Measurements from ENCODE around the gene TUBG1. TPM values are rescaled to one million over a fixed set of nuclear protein-coding genes. Genes with fewer than 3 reads are reported as not detected.

Gene TUBG1
- total RNA-seq, 1 donor from 2014 or later: 45.7 TPM

DNA sequence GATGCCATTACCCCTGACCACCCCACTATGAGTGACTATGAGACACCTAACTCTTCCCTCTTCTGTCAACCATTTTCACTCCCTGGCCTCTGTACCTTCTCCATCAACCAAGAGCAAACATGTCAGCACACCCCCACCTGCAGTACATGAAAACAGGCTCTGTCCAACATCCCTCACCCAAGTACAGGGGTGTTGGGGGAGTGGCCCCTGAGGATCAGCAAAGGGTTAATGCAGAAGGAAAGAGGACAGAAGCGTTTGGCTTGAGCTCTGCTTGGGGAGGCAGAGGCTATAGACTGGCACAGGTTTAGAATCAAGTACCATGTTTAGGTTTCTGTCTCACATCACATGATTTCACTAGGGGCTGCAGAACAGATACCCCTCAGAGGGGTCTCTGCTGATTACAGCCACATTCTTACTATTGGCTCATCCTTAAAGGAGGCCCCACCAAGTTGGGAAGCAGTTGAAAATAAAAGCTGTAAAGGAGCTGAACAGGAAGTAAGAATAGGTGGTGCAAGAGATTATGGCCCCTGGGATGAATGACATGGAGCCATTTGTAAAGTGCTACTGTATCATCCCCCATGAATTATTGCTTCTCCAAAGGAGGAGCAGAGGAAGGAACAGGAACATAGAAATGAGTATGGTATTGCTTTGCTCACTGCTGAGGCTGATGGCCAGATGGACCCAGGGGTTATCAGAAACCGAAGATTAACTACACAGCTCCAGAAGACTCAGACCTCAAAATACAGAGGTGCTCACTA is 29.5 kb upstream of the TUBG1 start:
- no peak overlapping the region for H3K27ac Mint-ChIP-seq
- Histone ChIP-seq H3K4me1 (peaks cover 14% of the 10 kb centered on the region), H4K20me1 (ENCODE audit: low read depth) (peaks cover 6% of the 10 kb centered on the region), H3K36me3 (no peaks in the 10 kb centered on the region), H3F3A (ENCODE audit: low read depth) (peaks cover 28% of the 10 kb centered on the region), H3K4me3 (no peak overlapping the region), H3K27ac (no peak overlapping the region), H3K79me2 (ENCODE audit: low read depth) (peaks cover 25% of the 10 kb centered on the region), H2AFZ (replicated peaks) (no peak overlapping the region), H3K4me2 (no peak overlapping the region), H3K9me3 (ENCODE audit: low read depth) (no peaks in the 10 kb centered on the region), H3K27me3 (no peaks in the 10 kb centered on the region), H3K9ac (no peak overlapping the region)
- no peak for DNase-seq (ENCODE audit: low spot score)
- no peaks in the 10 kb centered on the region for H3K9me3 Mint-ChIP-seq
- peaks cover 25% of the 10 kb centered on the region for H3K36me3 Mint-ChIP-seq
- H3K4me1 Mint-ChIP-seq: peaks cover 28% of the 10 kb centered on the region
- peak overlapping the region; percentile 75 for H3K4me3 Mint-ChIP-seq
- peaks cover 6% of the 10 kb centered on the region for H3K27me3 Mint-ChIP-seq (ENCODE audit: insufficient read depth, low read depth)
- no peak for TF ChIP-seq EZH2 (IDR thresholded peaks at IDR 0.05)
- TF ChIP-seq, protein P1, sequence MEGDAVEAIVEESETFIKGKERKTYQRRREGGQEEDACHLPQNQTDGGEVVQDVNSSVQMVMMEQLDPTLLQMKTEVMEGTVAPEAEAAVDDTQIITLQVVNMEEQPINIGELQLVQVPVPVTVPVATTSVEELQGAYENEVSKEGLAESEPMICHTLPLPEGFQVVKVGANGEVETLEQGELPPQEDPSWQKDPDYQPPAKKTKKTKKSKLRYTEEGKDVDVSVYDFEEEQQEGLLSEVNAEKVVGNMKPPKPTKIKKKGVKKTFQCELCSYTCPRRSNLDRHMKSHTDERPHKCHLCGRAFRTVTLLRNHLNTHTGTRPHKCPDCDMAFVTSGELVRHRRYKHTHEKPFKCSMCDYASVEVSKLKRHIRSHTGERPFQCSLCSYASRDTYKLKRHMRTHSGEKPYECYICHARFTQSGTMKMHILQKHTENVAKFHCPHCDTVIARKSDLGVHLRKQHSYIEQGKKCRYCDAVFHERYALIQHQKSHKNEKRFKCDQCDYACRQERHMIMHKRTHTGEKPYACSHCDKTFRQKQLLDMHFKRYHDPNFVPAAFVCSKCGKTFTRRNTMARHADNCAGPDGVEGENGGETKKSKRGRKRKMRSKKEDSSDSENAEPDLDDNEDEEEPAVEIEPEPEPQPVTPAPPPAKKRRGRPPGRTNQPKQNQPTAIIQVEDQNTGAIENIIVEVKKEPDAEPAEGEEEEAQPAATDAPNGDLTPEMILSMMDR (IDR thresholded peaks at IDR 0.05): no peak
- TF ChIP-seq EZH2phosphoT487 (IDR thresholded peaks at IDR 0.05): no peak

DNA sequence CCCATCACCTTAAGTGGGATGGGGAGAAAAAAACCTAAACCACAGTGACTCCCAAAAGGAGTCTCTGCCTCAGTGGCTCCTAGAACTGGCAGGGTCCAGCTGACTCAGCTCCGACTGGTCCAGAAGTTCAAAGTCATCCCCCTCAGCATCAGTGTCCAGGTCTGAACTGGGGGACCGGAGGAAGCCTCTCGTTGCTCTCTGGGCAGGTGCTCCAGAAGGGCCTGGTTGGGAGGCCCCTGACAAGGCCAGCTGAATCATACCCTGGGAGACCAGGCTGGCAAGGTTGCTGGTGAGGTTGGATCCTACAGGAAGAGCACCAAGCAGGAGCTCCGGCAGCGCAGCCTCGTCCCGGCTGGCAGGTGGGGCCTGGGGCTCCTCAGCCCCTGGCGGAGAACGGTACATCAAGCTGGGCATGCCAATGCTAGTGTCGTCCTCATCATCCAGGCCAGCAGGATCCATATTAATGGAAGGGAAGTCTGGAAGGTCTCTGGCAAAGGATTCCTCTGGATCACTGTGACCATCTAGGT is 27.7 kb upstream of the TUBG1 start:
- no peak for DNase-seq (ENCODE audit: low spot score)
- H4K20me1 ChIP-seq (ENCODE audit: low read depth): peaks cover 6% of the 10 kb centered on the region
- H3K4me3 Mint-ChIP-seq: no peak overlapping the region
- H3K27me3 Mint-ChIP-seq (ENCODE audit: insufficient read depth, low read depth): peaks cover 3% of the 10 kb centered on the region
- H3K79me2 ChIP-seq (ENCODE audit: low read depth): peaks cover 6% of the 10 kb centered on the region
- H3K36me3 Mint-ChIP-seq: peaks cover 22% of the 10 kb centered on the region
- TF ChIP-seq EZH2 (IDR thresholded peaks at IDR 0.05): no peak
- no peaks in the 10 kb centered on the region for H3K27me3 ChIP-seq
- H3F3A ChIP-seq (ENCODE audit: low read depth): peaks cover 27% of the 10 kb centered on the region
- no peaks in the 10 kb centered on the region for H3K9me3 ChIP-seq (ENCODE audit: low read depth)
- H3K27ac Mint-ChIP-seq: no peak overlapping the region
- no peaks in the 10 kb centered on the region for H3K36me3 ChIP-seq
- H3K4me1 ChIP-seq: peaks cover 5% of the 10 kb centered on the region
- H2AFZ ChIP-seq (replicated peaks): no peak overlapping the region
- H3K9ac ChIP-seq: no peak overlapping the region
- no peak overlapping the region for H3K27ac ChIP-seq
- no peaks in the 10 kb centered on the region for H3K9me3 Mint-ChIP-seq
- H3K4me3 ChIP-seq: no peak overlapping the region
- H3K4me1 Mint-ChIP-seq: peaks cover 15% of the 10 kb centered on the region
- no peak overlapping the region for H3K4me2 ChIP-seq

DNA sequence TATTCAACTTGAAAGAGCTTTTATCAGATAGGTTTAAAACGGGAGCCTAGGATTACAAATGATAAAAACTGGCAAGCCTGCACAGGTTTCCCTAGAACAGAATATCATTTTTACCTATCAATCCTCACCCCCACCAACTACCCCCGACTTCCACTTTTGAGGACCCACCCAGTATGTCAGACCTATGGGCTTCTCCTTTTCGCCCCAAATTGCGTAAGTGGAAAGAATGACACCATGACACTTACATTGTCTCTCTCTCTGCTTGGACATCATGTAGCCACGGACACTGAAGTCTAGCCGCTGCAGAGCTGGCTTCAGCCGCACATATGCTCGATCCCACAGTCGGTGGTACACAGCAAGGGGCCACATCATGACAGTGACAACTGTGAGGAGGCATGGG is 24.6 kb upstream of the TUBG1 start:
- H3K79me2 ChIP-seq (ENCODE audit: low read depth): no peaks in the 10 kb centered on the region
- H4K20me1 ChIP-seq (ENCODE audit: low read depth): peaks cover 2% of the 10 kb centered on the region
- H3K36me3 ChIP-seq: no peaks in the 10 kb centered on the region
- H3K27ac Mint-ChIP-seq: peak overlapping the region; percentile 31
- H3K9me3 ChIP-seq (ENCODE audit: low read depth): no peaks in the 10 kb centered on the region
- DNase-seq (ENCODE audit: low spot score): no peak
- no peaks in the 10 kb centered on the region for H3K27me3 Mint-ChIP-seq (ENCODE audit: insufficient read depth, low read depth)
- no peak overlapping the region for H3K27ac ChIP-seq
- no peaks in the 10 kb centered on the region for H3K27me3 ChIP-seq
- peaks cover 23% of the 10 kb centered on the region for H3K36me3 Mint-ChIP-seq
- peaks cover 6% of the 10 kb centered on the region for H3F3A ChIP-seq (ENCODE audit: low read depth)
- no peak overlapping the region for H3K9ac ChIP-seq
- no peak overlapping the region for H3K4me3 ChIP-seq
- H3K4me2 ChIP-seq: no peak overlapping the region
- H3K9me3 Mint-ChIP-seq: no peaks in the 10 kb centered on the region
- no peaks in the 10 kb centered on the region for H3K4me1 ChIP-seq
- no peak for TF ChIP-seq EZH2phosphoT487 (IDR thresholded peaks at IDR 0.05)
- no peak overlapping the region for H3K4me3 Mint-ChIP-seq
- H2AFZ ChIP-seq (replicated peaks): no peak overlapping the region
- no peaks in the 10 kb centered on the region for H3K4me1 Mint-ChIP-seq

DNA sequence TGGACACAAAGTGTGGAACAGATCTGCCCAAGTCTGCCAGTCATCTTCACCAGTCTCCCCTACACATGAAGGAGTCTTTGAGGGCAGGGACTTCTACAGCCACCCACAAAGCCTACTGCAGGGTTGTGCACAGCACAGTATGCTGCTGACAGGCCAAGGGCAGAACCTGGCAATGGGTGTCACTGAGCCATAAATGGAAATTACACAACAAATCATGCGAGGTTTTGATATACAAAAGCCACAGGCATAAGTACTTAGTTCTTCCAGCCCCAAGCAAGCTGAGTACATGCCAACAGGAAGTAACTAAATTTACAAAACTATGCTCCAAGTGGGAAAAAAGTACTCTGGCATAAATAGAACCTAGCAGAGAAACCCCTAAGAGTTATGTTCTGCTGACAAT is 24.1 kb upstream of the TUBG1 start:
- Mint-ChIP-seq H3K27ac (no peak overlapping the region), H3K4me1 (no peaks in the 10 kb centered on the region), H3K27me3 (ENCODE audit: insufficient read depth, low read depth) (no peaks in the 10 kb centered on the region), H3K36me3 (peaks cover 21% of the 10 kb centered on the region), H3K9me3 (no peaks in the 10 kb centered on the region), H3K4me3 (no peak overlapping the region)
- no peaks in the 10 kb centered on the region for H3K27me3 ChIP-seq
- no peak overlapping the region for H3K9ac ChIP-seq
- TF ChIP-seq EZH2 (IDR thresholded peaks at IDR 0.05): no peak
- TF ChIP-seq EZH2phosphoT487 (IDR thresholded peaks at IDR 0.05): no peak
- TF ChIP-seq, protein P1 (IDR thresholded peaks at IDR 0.05): no peak
- peaks cover 1% of the 10 kb centered on the region for H3F3A ChIP-seq (ENCODE audit: low read depth)
- H3K27ac ChIP-seq: no peak overlapping the region
- H3K4me3 ChIP-seq: no peak overlapping the region
- no peaks in the 10 kb centered on the region for H3K4me1 ChIP-seq
- H4K20me1 ChIP-seq (ENCODE audit: low read depth): no peaks in the 10 kb centered on the region
- no peaks in the 10 kb centered on the region for H3K36me3 ChIP-seq
- no peak overlapping the region for H2AFZ ChIP-seq (replicated peaks)
- no peak overlapping the region for H3K4me2 ChIP-seq
- no peak for DNase-seq (ENCODE audit: low spot score)
- H3K79me2 ChIP-seq (ENCODE audit: low read depth): no peaks in the 10 kb centered on the region
- no peaks in the 10 kb centered on the region for H3K9me3 ChIP-seq (ENCODE audit: low read depth)
